A549 (cell line): ENCODE data around the gene ADD3. TPM values are rescaled to one million over a fixed set of nuclear protein-coding genes. Genes with fewer than 3 reads are reported as not detected.
A peak's percentile ranks its signal among the peaks of the same experiment; 100 is the strongest.

Source experiments
- ATAC-seq, 2 experiments: fragments of 200-7000 bp in 1 of 2; fragments of >200 bp in 1 of 2; cut with Nextera tagmentation in 1 of 2; cut with Tn5 transposase in 1 of 2; 3 replicates each; pipeline versions ENCODE4 v1.8.0 to v1.9.1; 2018 to 2020; ENCODE audit warnings: mild to moderate bottlenecking in 1 of 2, moderate library complexity in 1 of 2
- CTCF ChIA-PET: fragments of 300-600 bp; sonication (Branson Sonifier 250); formaldehyde crosslinking; extraction: SDS; loops from one replicate; lab custom pipeline; 2021; ENCODE audit warnings: antibody characterized with exemption, inconsistent platforms; lab: Yijun Ruan, JAX
- POLR2A ChIA-PET: fragments of 350-600 bp; formaldehyde crosslinking; extraction: SDS; loops from one replicate; lab custom pipeline; 2021; ENCODE audit warnings: antibody characterized with exemption, inconsistent platforms; lab: Yijun Ruan, JAX
- DNase-seq, 2 experiments: peaks; one replicate each; pipeline versions ENCODE4 v3.0.0 to v3.0.0-alpha.2; 2011 to 2016; ENCODE audit warnings: low read depth in 1 of 2, low spot score in 1 of 2
- FAIRE-seq: peaks from 2 replicates; lab custom pipeline; 2011; peaks lifted over from hg19 to GRCh38; lab: Jason Lieb, UNC
- H3K27ac ChIP-seq, 2 experiments: fragments of >200 bp; sonication (Bioruptor Twin); formaldehyde crosslinking; 3 replicates each; pipeline ENCODE4 v1.5.1; 2016 to 2017
- H3K4me1 ChIP-seq: fragments of >200 bp; sonication (Bioruptor Twin); formaldehyde crosslinking; 3 replicates; pipeline ENCODE4 v1.6.1; 2016
- H3K4me2 ChIP-seq: fragments of >200 bp; sonication (Bioruptor Twin); formaldehyde crosslinking; 3 replicates; pipeline ENCODE4 v1.6.1; 2016
- H3K4me3 ChIP-seq: fragments of >200 bp; sonication (Bioruptor Twin); formaldehyde crosslinking; 3 replicates; pipeline ENCODE4 v1.5.1; 2016
- H3K9me3 ChIP-seq: fragments of >200 bp; sonication (Bioruptor Twin); formaldehyde crosslinking; 3 replicates; pipeline ENCODE4 v1.6.1; 2016
- CBX8 ChIP-seq: fragments of 200-600 bp; sonication (generic); IDR thresholded peaks from 2 replicates; pipeline ENCODE4 v1.6.1; 2016
- CEBPB ChIP-seq, 2 experiments: fragments of >200 bp in 1 of 2; sonication (Bioruptor Twin) in 1 of 2; formaldehyde crosslinking in 1 of 2; IDR thresholded peaks; 2 replicates each; pipeline ENCODE4 v1.6.1; 2012 to 2016
- EHF ChIP-seq: fragments of 250-450 bp; sonication (Bioruptor Pico); IDR thresholded peaks from 2 replicates; pipeline ENCODE4 v1.5.0; 2020; ENCODE audit warnings: mild to moderate bottlenecking
- GATA3 ChIP-seq: IDR thresholded peaks from 2 replicates; pipeline ENCODE4 v1.6.1; 2012; ENCODE audit warnings: borderline replicate concordance
- HDAC2 ChIP-seq: fragments of 200-600 bp; sonication (generic); IDR thresholded peaks from 2 replicates; pipeline ENCODE4 v1.6.1; 2016
- POLR2AphosphoS2 ChIP-seq: conservative IDR thresholded peaks from 2 replicates; pipeline ENCODE4 v1.6.1; 2012; ENCODE audit warnings: low read length, improper control_type of control experiment, inconsistent platforms
- RNF2 ChIP-seq: fragments of 200-600 bp; sonication (generic); IDR thresholded peaks from 2 replicates; pipeline ENCODE4 v1.6.1; 2016; ENCODE audit warnings: low read depth, mild to moderate bottlenecking, antibody characterized with exemption, moderate library complexity, borderline replicate concordance
- WGBS: methylation state at CpG from one replicate; pipeline ENCODE4 v1.1.6; 2017; ENCODE audit errors: missing lambda C conversion rate; 5-methylcytosine and 5-hydroxymethylcytosine counted together
- polyA plus RNA-seq, 4 experiments: library from polyadenylated mRNA; depleted of rRNA in 3 of 4; stranded (reverse); fragments of >200 nt; fragmentation: RNase III in 1 of 4; extraction: RNeasy Plus Mini Kit Qiagen cat#74134 plus additional on column Dnase treatment in 1 of 4; gene quantifications; 2 replicates in 3 of 4; 3 replicates in 1 of 4; pipeline ENCODE4 v1.2.3, GENCODE V29; 2011 to 2017
- TF ChIP-seq, protein P1 (sequence below): fragments of 200-600 bp; sonication (generic); IDR thresholded peaks from 2 replicates; pipeline ENCODE4 v1.6.1; 2016; ENCODE audit warnings: antibody characterized with exemption, mild to moderate bottlenecking, moderate library complexity
- TF ChIP-seq, protein P2 (sequence below): IDR thresholded peaks from 2 replicates; pipeline ENCODE4 v1.6.1; 2012
- TF ChIP-seq, protein P3 (sequence below): fragments of >200 bp; sonication (Bioruptor Twin); formaldehyde crosslinking; IDR thresholded peaks from 2 replicates; pipeline ENCODE4 v1.6.1; 2016
- TF ChIP-seq, protein P4 (sequence below): fragments of >200 bp; sonication (Bioruptor Twin); formaldehyde crosslinking; IDR thresholded peaks from 3 replicates; pipeline ENCODE4 v1.5.1; 2016
- TF ChIP-seq, protein P5 (sequence below): fragments of 150-350 bp; IDR thresholded peaks from 2 replicates; pipeline ENCODE4 v1.6.1; 2014; ENCODE audit warnings: low read depth, mild to moderate bottlenecking, low read length

Gene ADD3
- polyA plus RNA-seq, 2 of the 4 experiments (the other 2 are of a cell fraction) = 9.8 to 48.2 TPM

DNA sequence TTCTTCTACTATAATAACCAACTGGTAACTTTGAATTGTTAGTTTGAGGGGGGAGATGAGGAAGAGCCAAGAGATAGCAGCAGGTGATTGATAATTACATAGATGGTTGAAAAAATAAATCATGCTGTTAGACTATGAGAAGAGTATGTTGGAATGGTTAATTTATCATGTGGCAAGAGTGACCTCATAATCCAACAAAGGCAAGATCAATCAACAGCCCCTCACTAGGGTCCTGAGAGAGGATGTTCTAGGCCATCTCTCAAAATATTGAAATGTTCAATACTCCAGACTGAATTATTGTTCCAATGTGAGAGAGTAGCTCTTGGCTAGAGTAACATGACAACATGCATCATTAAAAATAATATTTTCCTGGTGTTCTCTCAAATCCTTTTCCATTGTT is 67.9 kb downstream of the ADD3 start (continued):
- TF ChIP-seq, protein P1, sequence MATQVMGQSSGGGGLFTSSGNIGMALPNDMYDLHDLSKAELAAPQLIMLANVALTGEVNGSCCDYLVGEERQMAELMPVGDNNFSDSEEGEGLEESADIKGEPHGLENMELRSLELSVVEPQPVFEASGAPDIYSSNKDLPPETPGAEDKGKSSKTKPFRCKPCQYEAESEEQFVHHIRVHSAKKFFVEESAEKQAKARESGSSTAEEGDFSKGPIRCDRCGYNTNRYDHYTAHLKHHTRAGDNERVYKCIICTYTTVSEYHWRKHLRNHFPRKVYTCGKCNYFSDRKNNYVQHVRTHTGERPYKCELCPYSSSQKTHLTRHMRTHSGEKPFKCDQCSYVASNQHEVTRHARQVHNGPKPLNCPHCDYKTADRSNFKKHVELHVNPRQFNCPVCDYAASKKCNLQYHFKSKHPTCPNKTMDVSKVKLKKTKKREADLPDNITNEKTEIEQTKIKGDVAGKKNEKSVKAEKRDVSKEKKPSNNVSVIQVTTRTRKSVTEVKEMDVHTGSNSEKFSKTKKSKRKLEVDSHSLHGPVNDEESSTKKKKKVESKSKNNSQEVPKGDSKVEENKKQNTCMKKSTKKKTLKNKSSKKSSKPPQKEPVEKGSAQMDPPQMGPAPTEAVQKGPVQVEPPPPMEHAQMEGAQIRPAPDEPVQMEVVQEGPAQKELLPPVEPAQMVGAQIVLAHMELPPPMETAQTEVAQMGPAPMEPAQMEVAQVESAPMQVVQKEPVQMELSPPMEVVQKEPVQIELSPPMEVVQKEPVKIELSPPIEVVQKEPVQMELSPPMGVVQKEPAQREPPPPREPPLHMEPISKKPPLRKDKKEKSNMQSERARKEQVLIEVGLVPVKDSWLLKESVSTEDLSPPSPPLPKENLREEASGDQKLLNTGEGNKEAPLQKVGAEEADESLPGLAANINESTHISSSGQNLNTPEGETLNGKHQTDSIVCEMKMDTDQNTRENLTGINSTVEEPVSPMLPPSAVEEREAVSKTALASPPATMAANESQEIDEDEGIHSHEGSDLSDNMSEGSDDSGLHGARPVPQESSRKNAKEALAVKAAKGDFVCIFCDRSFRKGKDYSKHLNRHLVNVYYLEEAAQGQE = no peak
- TF ChIP-seq, protein P2, sequence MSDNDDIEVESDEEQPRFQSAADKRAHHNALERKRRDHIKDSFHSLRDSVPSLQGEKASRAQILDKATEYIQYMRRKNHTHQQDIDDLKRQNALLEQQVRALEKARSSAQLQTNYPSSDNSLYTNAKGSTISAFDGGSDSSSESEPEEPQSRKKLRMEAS = no peak

DNA sequence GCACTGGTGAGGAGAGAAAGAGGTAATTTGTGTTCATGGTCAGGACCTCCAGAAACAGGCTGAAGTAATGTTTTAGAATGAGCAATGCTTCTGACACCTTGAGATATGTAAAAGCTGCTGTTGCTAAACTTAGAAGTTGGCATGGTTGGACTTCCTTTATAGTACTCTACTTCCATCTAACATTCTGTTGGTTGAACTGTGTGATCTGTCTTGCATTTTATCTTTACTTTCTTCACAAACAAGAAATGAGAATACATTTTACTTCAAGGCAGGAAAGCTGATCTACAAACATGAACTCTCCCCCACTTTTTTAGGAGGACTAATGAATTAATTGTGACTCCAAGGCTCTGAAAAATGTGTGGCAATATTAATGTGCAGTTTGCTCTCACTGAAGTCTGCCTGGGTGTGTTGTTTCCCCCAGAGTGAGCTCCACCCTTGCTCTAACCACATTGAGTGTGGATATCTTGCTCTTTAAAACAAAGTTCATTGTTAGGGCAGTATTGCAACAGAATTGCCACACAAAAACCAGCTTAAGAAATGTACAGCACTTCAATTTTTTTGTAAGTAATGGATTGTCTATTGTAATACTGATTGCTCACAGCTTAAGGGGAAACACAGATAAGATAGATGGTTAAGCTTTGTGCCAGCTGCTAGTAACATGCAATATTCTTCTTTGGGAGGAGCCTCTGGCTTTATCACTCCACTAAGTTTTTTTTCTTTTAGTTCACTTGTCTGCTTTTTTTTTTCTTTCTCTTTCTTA is 69.0 kb downstream of the ADD3 start:
- H3K27ac ChIP-seq = peak overlapping the region; percentile 26 to 45; a peak in 4 of 6 replicates
- ChIA-PET CTCF (interaction anchor here (0.8 to 3.0 kb wide), 3 partner anchors 120 to 203 kb away, joined by 3 to 8 read pairs (median 3); no protein-coding TSS in a partner anchor), POLR2A (interaction anchor here (0.9 kb wide), 1 partner anchor 69 kb away, joined by 4 read pairs; the partner anchor contains the start of gene ADD3)
- H3K4me1 ChIP-seq = peaks cover 38% of the 10 kb centered on the region
- DNase-seq (peak in 1 of 2 experiments; percentile 68), ATAC-seq (peak; percentile 70 to 87), FAIRE-seq (no peak)
- no peak overlapping the region for H3K4me3 ChIP-seq
- TF ChIP-seq GATA3 (0 out of 2 replicates have a peak, but pooled peaks have one; percentile 9), CEBPB (IDR thresholded peaks at IDR 0.05) (peak; percentile 85 to 87; a peak in 3 of 4 replicates), EHF (no peak), POLR2AphosphoS2 (no peak), RNF2 (no peak), CBX8 (no peak), HDAC2 (no peak)
- TF ChIP-seq, protein P3, sequence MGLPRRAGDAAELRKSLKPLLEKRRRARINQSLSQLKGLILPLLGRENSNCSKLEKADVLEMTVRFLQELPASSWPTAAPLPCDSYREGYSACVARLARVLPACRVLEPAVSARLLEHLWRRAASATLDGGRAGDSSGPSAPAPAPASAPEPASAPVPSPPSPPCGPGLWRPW = peak; percentile 42; the same call in 1 of the 2 replicates
- TF ChIP-seq, protein P4, sequence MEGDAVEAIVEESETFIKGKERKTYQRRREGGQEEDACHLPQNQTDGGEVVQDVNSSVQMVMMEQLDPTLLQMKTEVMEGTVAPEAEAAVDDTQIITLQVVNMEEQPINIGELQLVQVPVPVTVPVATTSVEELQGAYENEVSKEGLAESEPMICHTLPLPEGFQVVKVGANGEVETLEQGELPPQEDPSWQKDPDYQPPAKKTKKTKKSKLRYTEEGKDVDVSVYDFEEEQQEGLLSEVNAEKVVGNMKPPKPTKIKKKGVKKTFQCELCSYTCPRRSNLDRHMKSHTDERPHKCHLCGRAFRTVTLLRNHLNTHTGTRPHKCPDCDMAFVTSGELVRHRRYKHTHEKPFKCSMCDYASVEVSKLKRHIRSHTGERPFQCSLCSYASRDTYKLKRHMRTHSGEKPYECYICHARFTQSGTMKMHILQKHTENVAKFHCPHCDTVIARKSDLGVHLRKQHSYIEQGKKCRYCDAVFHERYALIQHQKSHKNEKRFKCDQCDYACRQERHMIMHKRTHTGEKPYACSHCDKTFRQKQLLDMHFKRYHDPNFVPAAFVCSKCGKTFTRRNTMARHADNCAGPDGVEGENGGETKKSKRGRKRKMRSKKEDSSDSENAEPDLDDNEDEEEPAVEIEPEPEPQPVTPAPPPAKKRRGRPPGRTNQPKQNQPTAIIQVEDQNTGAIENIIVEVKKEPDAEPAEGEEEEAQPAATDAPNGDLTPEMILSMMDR = no peak
- H3K4me2 ChIP-seq = peak overlapping the region; percentile 56
- no peaks in the 10 kb centered on the region for H3K9me3 ChIP-seq

DNA sequence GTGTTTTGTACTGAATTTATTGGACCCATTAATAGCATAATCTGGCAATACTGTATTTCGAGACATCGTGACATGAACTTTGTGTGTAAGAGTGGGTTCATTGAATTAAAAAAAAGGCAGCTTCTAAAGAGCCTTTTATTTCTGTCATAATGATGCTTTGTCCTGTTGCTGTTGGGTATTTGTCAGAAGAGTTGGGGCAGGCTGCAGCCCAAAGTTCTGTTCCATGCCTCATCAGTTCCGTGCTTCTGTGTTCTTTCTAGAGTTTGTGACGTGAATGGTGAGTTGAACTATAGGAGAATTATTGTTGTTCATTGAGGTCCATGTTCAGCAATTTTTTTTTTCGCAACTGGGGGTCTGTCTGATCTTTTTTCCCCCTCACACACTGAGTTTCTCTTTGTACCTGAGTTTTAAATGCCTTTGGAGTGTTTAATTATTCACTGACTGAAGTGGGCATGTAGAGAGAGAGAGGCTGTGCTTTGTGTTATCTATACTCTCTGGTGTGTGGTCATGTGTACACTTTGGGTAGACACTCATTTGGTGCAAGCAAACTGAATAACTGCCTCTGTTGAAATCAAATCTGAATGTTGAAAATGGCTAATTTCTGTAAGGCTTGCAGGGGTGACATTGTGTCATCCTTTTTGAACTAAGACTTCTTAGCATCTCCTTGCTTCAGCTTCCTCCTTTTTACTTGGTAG is 69.8 kb downstream of the ADD3 start:
- WGBS = 78% methylated on average over 5 of the region's 5 CpGs
- no peak for FAIRE-seq
- CTCF ChIA-PET = interaction anchor here (0.8 to 3.0 kb wide), 4 partner anchors 20 to 193 kb away, joined by 3 to 8 read pairs (median 3); no protein-coding TSS in a partner anchor
- H3K4me2 ChIP-seq = peak overlapping the region; percentile 56
- peak overlapping the region; percentile 23 to 25; a peak in 3 of 6 replicates for H3K27ac ChIP-seq
- no peak for DNase-seq
- POLR2A ChIA-PET = no interaction called here
- ATAC-seq = no peak
- no peak overlapping the region for H3K4me3 ChIP-seq
- no peaks in the 10 kb centered on the region for H3K9me3 ChIP-seq
- no peak for TF ChIP-seq HDAC2
- TF ChIP-seq, protein P5, sequence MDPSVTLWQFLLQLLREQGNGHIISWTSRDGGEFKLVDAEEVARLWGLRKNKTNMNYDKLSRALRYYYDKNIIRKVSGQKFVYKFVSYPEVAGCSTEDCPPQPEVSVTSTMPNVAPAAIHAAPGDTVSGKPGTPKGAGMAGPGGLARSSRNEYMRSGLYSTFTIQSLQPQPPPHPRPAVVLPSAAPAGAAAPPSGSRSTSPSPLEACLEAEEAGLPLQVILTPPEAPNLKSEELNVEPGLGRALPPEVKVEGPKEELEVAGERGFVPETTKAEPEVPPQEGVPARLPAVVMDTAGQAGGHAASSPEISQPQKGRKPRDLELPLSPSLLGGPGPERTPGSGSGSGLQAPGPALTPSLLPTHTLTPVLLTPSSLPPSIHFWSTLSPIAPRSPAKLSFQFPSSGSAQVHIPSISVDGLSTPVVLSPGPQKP = no peak
- H3K4me1 ChIP-seq = peaks cover 46% of the 10 kb centered on the region
